ENCODE measurements around the gene ARHGAP8. TPM values are rescaled to one million over a fixed set of nuclear protein-coding genes. Genes with fewer than 3 reads are reported as not detected.

ARHGAP8 gene
- total and polyA plus RNA-seq, 2 experiments from 2014 or later, result 62.8 to 64.9 TPM

- TF ChIP-seq STAT1 (IDR thresholded peaks at IDR 0.05; ENCODE audit: unreplicated experiment), result no peak
- TF ChIP-seq ZNF462 (CRISPR knock-in tag; IDR thresholded peaks at IDR 0.05), result no peak
- no peak for TF ChIP-seq ZNF114 (CRISPR knock-in tag; IDR thresholded peaks at IDR 0.05)
Observed at GRCh38 chr22:44838316-44839016, 86.1 kb downstream of the ARHGAP8 start (continued).

GRCh38 chr22:44839061-44839460 is 86.7 kb downstream of the ARHGAP8 start:
- 0 out of 2 replicates have a peak, but pooled peaks cover 2% of the 10 kb centered on the region for H3F3A ChIP-seq (replicated peaks; ENCODE audit: low read depth)
- Mint-ChIP-seq H3K36me3 (ENCODE audit: low read depth) (peaks cover 25% of the 10 kb centered on the region), H3K27me3 (ENCODE audit: insufficient read depth, low read depth, poor library complexity) (peaks cover 10% of the 10 kb centered on the region), H3K4me3 (no peak overlapping the region), H3K9me3 (peaks cover 12% of the 10 kb centered on the region), H3K4me1 (peaks cover 24% of the 10 kb centered on the region), H3K27ac (no peak overlapping the region)
- peaks cover 4% of the 10 kb centered on the region for H3K4me1 ChIP-seq (ENCODE audit: insufficient read depth)
- no peak overlapping the region for H3K27ac ChIP-seq (ENCODE audit: low read depth)
- H3K79me2 ChIP-seq (replicated peaks; ENCODE audit: insufficient read depth), result no peaks in the 10 kb centered on the region
- no peak for DNase-seq (ENCODE audit: low spot score)
- no peak for ATAC-seq
- H3K4me2 ChIP-seq, result no peak overlapping the region
- H2AFZ ChIP-seq, result no peak overlapping the region
- no peaks in the 10 kb centered on the region for H3K27me3 ChIP-seq (ENCODE audit: insufficient read depth)
- H3K4me3 ChIP-seq, result no peak overlapping the region
- peaks cover 6% of the 10 kb centered on the region for H3K36me3 ChIP-seq (ENCODE audit: insufficient read depth)
- H3K9me2 ChIP-seq (ENCODE audit: insufficient read depth), result no peaks in the 10 kb centered on the region
- H4K20me1 ChIP-seq (replicated peaks; ENCODE audit: insufficient read depth), result peaks cover 9% of the 10 kb centered on the region
- TF ChIP-seq ETS1 (IDR thresholded peaks at IDR 0.05) (no peak), ZNF114 (CRISPR knock-in tag; IDR thresholded peaks at IDR 0.05) (no peak), EZH2 (IDR thresholded peaks at IDR 0.05; ENCODE audit: low read depth, unreplicated experiment) (no peak), STAT1 (IDR thresholded peaks at IDR 0.05; ENCODE audit: unreplicated experiment) (no peak), CREB1 (CRISPR knock-in tag; IDR thresholded peaks at IDR 0.05; ENCODE audit: low read depth) (no peak), REST (IDR thresholded peaks at IDR 0.05; ENCODE audit: unreplicated experiment) (no peak), ZNF331 (CRISPR knock-in tag; IDR thresholded peaks at IDR 0.05; ENCODE audit: low read depth) (no peak)
